WTC11 (cell line): ENCODE data around the gene BLOC1S4. TPM values are rescaled to one million over a fixed set of nuclear protein-coding genes. Genes with fewer than 3 reads are reported as not detected.

Experiments
- ATAC-seq: fragments of 200-7000 bp; cut with Tn5 transposase; 2 replicates; pipeline ENCODE4 v1.10.0; 2021; ENCODE audit warnings: mild to moderate bottlenecking, moderate library complexity
- CTCF ChIA-PET: fragments of 300-600 bp; sonication (Branson Sonifier 250); formaldehyde crosslinking; loops from one replicate; lab custom pipeline; 2021; ENCODE audit warnings: antibody characterized with exemption; lab: Charles Lee
- POLR2A ChIA-PET: fragments of 350-600 bp; sonication (Branson Sonifier 250); formaldehyde crosslinking; loops from one replicate; lab custom pipeline; 2021; ENCODE audit warnings: antibody characterized with exemption; lab: Charles Lee
- DNase-seq: peaks from one replicate; pipeline ENCODE4 v3.0.0; 2021; ENCODE audit warnings: low spot score
- H3K27ac Mint-ChIP-seq: 2 replicates; pipeline ENCODE4 v1.8.0; 2021; ENCODE audit warnings: mixed read lengths
- H3K27me3 Mint-ChIP-seq: 2 replicates; pipeline ENCODE4 v1.8.0; 2021; ENCODE audit warnings: low read depth, mild to moderate bottlenecking, moderate library complexity, mixed read lengths
- H3K36me3 Mint-ChIP-seq: 2 replicates; pipeline ENCODE4 v1.8.0; 2021; ENCODE audit warnings: mixed read lengths
- H3K4me1 Mint-ChIP-seq: 2 replicates; pipeline ENCODE4 v1.8.0; 2022; ENCODE audit warnings: mixed read lengths
- H3K4me3 Mint-ChIP-seq: 2 replicates; pipeline ENCODE4 v1.8.0; 2021; ENCODE audit warnings: mild to moderate bottlenecking, moderate library complexity, mixed read lengths
- H3K9me3 Mint-ChIP-seq: 2 replicates; pipeline ENCODE4 v1.8.0; 2021; ENCODE audit warnings: mixed read lengths
- ARID4B ChIP-seq: sonication (generic); formaldehyde crosslinking; IDR thresholded peaks from 2 replicates; pipeline ENCODE4 v1.8.0; 2023; ENCODE audit warnings: missing genetic modification reagents, mild to moderate bottlenecking, borderline replicate concordance
- ATF1 ChIP-seq: sonication (generic); formaldehyde crosslinking; IDR thresholded peaks from 2 replicates; pipeline ENCODE4 v1.8.1; 2023; ENCODE audit warnings: mild to moderate bottlenecking, moderate library complexity, missing genetic modification reagents
- CREM ChIP-seq: sonication (generic); formaldehyde crosslinking; IDR thresholded peaks from 2 replicates; pipeline ENCODE4 v1.8.1; 2022; ENCODE audit warnings: mild to moderate bottlenecking, missing genetic modification reagents, moderate library complexity
- GTF2I ChIP-seq: fragments of 250-450 bp; sonication (Bioruptor Pico); conservative IDR thresholded peaks from 2 replicates; pipeline ENCODE4 v1.4.0; 2021; ENCODE audit warnings: mild to moderate bottlenecking
- IRF2 ChIP-seq: sonication (generic); formaldehyde crosslinking; IDR thresholded peaks from 2 replicates; pipeline ENCODE4 v1.8.0; 2022; ENCODE audit warnings: low read depth, missing genetic modification reagents, borderline replicate concordance
- JAZF1 ChIP-seq: fragments of 250-450 bp; sonication (Bioruptor Pico); IDR thresholded peaks from 2 replicates; pipeline ENCODE4 v1.9.0; 2021; ENCODE audit warnings: moderate library complexity, mild to moderate bottlenecking, inconsistent platforms
- NR2C2 ChIP-seq: sonication (generic); formaldehyde crosslinking; IDR thresholded peaks from 2 replicates; pipeline ENCODE4 v1.8.0; 2022; ENCODE audit warnings: mild to moderate bottlenecking, missing genetic modification reagents
- RELA ChIP-seq: sonication (generic); formaldehyde crosslinking; IDR thresholded peaks from 2 replicates; pipeline ENCODE4 v1.8.1; 2022; ENCODE audit warnings: missing genetic modification reagents, mild to moderate bottlenecking, borderline replicate concordance
- RORB ChIP-seq: fragments of 250-450 bp; sonication (Bioruptor Pico); IDR thresholded peaks from 2 replicates; pipeline ENCODE4 v1.9.0; 2021; ENCODE audit warnings: mild to moderate bottlenecking
- SMAD4 ChIP-seq: sonication (generic); formaldehyde crosslinking; IDR thresholded peaks from 2 replicates; pipeline ENCODE4 v1.8.0; 2022; ENCODE audit warnings: mild to moderate bottlenecking, missing genetic modification reagents
- SP1 ChIP-seq: sonication (generic); formaldehyde crosslinking; conservative IDR thresholded peaks from 2 replicates; pipeline ENCODE4 v1.8.1; 2022; ENCODE audit warnings: missing genetic modification reagents
- TEAD1 ChIP-seq: sonication (generic); formaldehyde crosslinking; IDR thresholded peaks from 2 replicates; pipeline ENCODE4 v1.8.0; 2022; ENCODE audit warnings: mild to moderate bottlenecking, missing genetic modification reagents
- ZNF317 ChIP-seq: sonication (generic); formaldehyde crosslinking; IDR thresholded peaks from 2 replicates; pipeline ENCODE4 v1.8.1; 2023; ENCODE audit warnings: low read depth, mild to moderate bottlenecking, moderate library complexity, missing genetic modification reagents, borderline replicate concordance
- ZNF396 ChIP-seq: fragments of 250-450 bp; sonication (Bioruptor Pico); IDR thresholded peaks from 2 replicates; pipeline ENCODE4 v1.8.0; 2021; ENCODE audit warnings: mild to moderate bottlenecking, moderate library complexity, borderline replicate concordance
- ZNF416 ChIP-seq: fragments of 250-450 bp; sonication (Bioruptor Pico); IDR thresholded peaks from 2 replicates; pipeline ENCODE4 v1.9.0; 2021; ENCODE audit warnings: mild to moderate bottlenecking, inconsistent platforms
- ZNF512 ChIP-seq: sonication (generic); formaldehyde crosslinking; IDR thresholded peaks from 2 replicates; pipeline ENCODE4 v1.8.1; 2022; ENCODE audit warnings: missing genetic modification reagents, borderline replicate concordance
- ZNF532 ChIP-seq: fragments of 250-450 bp; sonication (Bioruptor Pico); IDR thresholded peaks from 2 replicates; pipeline ENCODE4 v1.9.0; 2021; ENCODE audit warnings: mild to moderate bottlenecking, borderline replicate concordance
- total RNA-seq: library from RNA; stranded (reverse); gene quantifications from 3 replicates; pipeline ENCODE4 v1.2.3, GENCODE V29; 2021
- TF ChIP-seq, protein P1 (sequence below): sonication (generic); formaldehyde crosslinking; conservative IDR thresholded peaks from 2 replicates; pipeline ENCODE4 v1.8.1; 2023; ENCODE audit warnings: mild to moderate bottlenecking, low read depth, missing genetic modification reagents, moderate library complexity
- TF ChIP-seq, protein P2 (sequence below): sonication (generic); formaldehyde crosslinking; IDR thresholded peaks from 2 replicates; pipeline ENCODE4 v1.8.0; 2022; ENCODE audit warnings: mild to moderate bottlenecking, missing genetic modification reagents

Gene BLOC1S4
- total RNA-seq, 1 experiment from 2014 or later: 21.4 TPM

GRCh38 chr4:6702761-6703160 lies 13.2 kb upstream of the BLOC1S4 start (continued):
- TF ChIP-seq ZNF416 (CRISPR knock-in tag) (no peak), RORB (CRISPR knock-in tag) (no peak), ATF1 (CRISPR knock-in tag) (no peak), RELA (no peak)
- TF ChIP-seq, all 79 proteins: peak for 0

- Mint-ChIP-seq H3K9me3 (peaks cover 29% of the 10 kb centered on the region), H3K4me1 (peaks cover 16% of the 10 kb centered on the region), H3K27me3 (no peaks in the 10 kb centered on the region), H3K27ac (no peak overlapping the region), H3K36me3 (peaks cover 49% of the 10 kb centered on the region), H3K4me3 (no peak overlapping the region)
- POLR2A ChIA-PET: no interaction called here
- CTCF ChIA-PET: no interaction called here
- no peak for ATAC-seq
- no peak for TF ChIP-seq GTF2I
- no peak for TF ChIP-seq ZNF396 (CRISPR knock-in tag)
- TF ChIP-seq SP1: no peak
- no peak for TF ChIP-seq SMAD4 (CRISPR knock-in tag)
- no peak for TF ChIP-seq JAZF1 (CRISPR knock-in tag)
- DNase-seq: no peak
These were observed 12.2 kb upstream of the BLOC1S4 start for GRCh38 chr4:6703786-6704185.

DNA sequence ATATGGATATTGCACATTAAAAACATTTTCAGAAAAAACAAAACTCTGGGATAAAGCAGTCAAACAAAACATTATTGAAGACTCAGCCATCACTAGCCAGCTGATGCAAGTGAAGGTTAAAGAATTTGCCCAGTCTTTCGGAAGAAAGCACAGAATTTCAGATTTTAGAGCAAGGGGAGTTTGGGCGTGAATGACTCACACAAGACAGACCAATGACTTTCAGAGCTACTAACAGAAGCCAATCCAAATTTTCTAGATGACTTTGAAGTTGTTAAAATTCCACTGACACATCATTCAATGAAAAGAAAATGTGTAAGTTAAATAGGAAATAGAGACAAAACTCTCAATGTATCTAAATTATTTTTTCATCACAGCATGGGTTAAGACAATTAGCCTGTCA lies 10.3 kb upstream of the BLOC1S4 start:
- Mint-ChIP-seq H3K4me1 (peaks cover 26% of the 10 kb centered on the region), H3K9me3 (peaks cover 29% of the 10 kb centered on the region), H3K36me3 (peaks cover 51% of the 10 kb centered on the region), H3K27ac (no peak overlapping the region), H3K4me3 (no peak overlapping the region), H3K27me3 (peaks cover 3% of the 10 kb centered on the region)
- ChIA-PET CTCF (interaction anchor here (0.8 to 1.9 kb wide), 2 partner anchors 16 to 349 kb away, joined by 7 to 9 read pairs; no protein-coding TSS in a partner anchor), POLR2A (no interaction called here)
- no peak for ATAC-seq
- DNase-seq: no peak
- TF ChIP-seq, protein P1, sequence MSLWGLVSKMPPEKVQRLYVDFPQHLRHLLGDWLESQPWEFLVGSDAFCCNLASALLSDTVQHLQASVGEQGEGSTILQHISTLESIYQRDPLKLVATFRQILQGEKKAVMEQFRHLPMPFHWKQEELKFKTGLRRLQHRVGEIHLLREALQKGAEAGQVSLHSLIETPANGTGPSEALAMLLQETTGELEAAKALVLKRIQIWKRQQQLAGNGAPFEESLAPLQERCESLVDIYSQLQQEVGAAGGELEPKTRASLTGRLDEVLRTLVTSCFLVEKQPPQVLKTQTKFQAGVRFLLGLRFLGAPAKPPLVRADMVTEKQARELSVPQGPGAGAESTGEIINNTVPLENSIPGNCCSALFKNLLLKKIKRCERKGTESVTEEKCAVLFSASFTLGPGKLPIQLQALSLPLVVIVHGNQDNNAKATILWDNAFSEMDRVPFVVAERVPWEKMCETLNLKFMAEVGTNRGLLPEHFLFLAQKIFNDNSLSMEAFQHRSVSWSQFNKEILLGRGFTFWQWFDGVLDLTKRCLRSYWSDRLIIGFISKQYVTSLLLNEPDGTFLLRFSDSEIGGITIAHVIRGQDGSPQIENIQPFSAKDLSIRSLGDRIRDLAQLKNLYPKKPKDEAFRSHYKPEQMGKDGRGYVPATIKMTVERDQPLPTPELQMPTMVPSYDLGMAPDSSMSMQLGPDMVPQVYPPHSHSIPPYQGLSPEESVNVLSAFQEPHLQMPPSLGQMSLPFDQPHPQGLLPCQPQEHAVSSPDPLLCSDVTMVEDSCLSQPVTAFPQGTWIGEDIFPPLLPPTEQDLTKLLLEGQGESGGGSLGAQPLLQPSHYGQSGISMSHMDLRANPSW (CRISPR knock-in tag): no peak
- no peak for TF ChIP-seq SMAD4 (CRISPR knock-in tag)
- TF ChIP-seq IRF2 (CRISPR knock-in tag): no peak
- TF ChIP-seq SP1: no peak
- no peak for TF ChIP-seq GTF2I
- no peak for TF ChIP-seq ZNF532 (CRISPR knock-in tag)
- TF ChIP-seq NR2C2 (CRISPR knock-in tag): no peak
- TF ChIP-seq, protein P2, sequence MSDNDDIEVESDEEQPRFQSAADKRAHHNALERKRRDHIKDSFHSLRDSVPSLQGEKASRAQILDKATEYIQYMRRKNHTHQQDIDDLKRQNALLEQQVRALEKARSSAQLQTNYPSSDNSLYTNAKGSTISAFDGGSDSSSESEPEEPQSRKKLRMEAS: no peak
- TF ChIP-seq ZNF512: no peak
- no peak for TF ChIP-seq CREM (CRISPR knock-in tag)
- TF ChIP-seq ZNF317 (CRISPR knock-in tag): no peak
- no peak for TF ChIP-seq TEAD1 (CRISPR knock-in tag)
- no peak for TF ChIP-seq ARID4B (CRISPR knock-in tag)
